ENCODE results near the gene TGFBR1.
A peak's percentile ranks its signal among the peaks of the same experiment; 100 is the strongest.

The TGFBR1 gene

DNA sequence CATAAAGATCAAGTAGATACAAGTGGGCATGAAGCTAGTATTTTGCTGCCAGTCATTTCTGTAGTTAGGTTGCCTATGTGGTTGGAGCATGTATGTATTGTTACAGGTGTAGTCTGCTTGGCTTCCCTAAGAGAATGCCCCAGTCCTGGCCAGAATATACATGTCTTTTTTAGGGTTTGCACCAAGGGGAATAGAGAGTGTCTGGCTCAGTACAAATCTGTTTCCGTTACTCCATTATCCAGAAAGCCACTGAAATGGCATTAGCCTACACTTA lies 23.2 kb downstream of the TGFBR1 start:
- H3K4me1 Mint-ChIP-seq (ENCODE audit: low read depth) = peaks cover 95% of the 10 kb centered on the region
- no peaks in the 10 kb centered on the region for H3K9me3 Mint-ChIP-seq
- no peak overlapping the region for H3K4me3 Mint-ChIP-seq
- H3K36me3 Mint-ChIP-seq (ENCODE audit: low read depth) = peaks cover 25% of the 10 kb centered on the region
- H3K27me3 Mint-ChIP-seq = no peaks in the 10 kb centered on the region
- H3K27ac Mint-ChIP-seq = peak overlapping the region; percentile 19

- Mint-ChIP-seq H3K36me3 (ENCODE audit: low read depth) (peaks cover 30% of the 10 kb centered on the region), H3K27ac (peak overlapping the region; percentile 46), H3K4me3 (no peak overlapping the region), H3K4me1 (ENCODE audit: low read depth) (peaks cover 92% of the 10 kb centered on the region), H3K9me3 (no peaks in the 10 kb centered on the region), H3K27me3 (no peaks in the 10 kb centered on the region)
Measured at GRCh38 chr9:99129091-99129490, 24.2 kb downstream of the TGFBR1 start.

DNA sequence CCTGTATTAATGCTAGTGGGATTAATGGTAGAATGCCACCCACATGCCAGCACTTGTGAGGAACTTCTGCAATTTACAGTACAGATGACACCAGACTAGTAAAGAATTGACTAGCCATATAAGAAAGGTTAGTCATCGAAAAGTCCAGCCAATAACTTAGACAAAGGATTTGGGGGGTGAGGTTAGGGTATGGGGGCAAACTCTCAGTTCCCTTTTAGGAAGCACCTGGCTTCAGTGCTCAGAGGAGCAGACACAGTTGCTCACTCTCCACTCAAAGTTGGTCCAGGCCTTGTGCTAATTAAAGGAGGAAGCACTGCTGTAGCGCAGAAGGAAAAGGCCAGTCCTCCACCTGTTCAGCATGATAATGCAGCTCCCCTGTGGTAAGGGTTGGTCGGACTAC lies 25.2 kb downstream of the TGFBR1 start:
- Mint-ChIP-seq H3K27ac (peak overlapping the region; percentile 13), H3K4me3 (no peak overlapping the region), H3K4me1 (ENCODE audit: low read depth) (peaks cover 92% of the 10 kb centered on the region)

GRCh38 chr9:99133145-99133544 lies 28.2 kb downstream of the TGFBR1 start:
- Mint-ChIP-seq H3K9me3 (no peaks in the 10 kb centered on the region), H3K4me3 (no peak overlapping the region), H3K27ac (no peak overlapping the region), H3K36me3 (ENCODE audit: low read depth) (peaks cover 38% of the 10 kb centered on the region), H3K27me3 (no peaks in the 10 kb centered on the region), H3K4me1 (ENCODE audit: low read depth) (peaks cover 91% of the 10 kb centered on the region)

More for the DNA sequence above, 25.2 kb downstream of the TGFBR1 start:
- Mint-ChIP-seq H3K9me3 (no peaks in the 10 kb centered on the region), H3K36me3 (ENCODE audit: low read depth) (peaks cover 34% of the 10 kb centered on the region), H3K27me3 (no peaks in the 10 kb centered on the region)

GRCh38 chr9:99134893-99135341 lies 30.0 kb downstream of the TGFBR1 start:
- Mint-ChIP-seq H3K27ac (peak overlapping the region; percentile 82), H3K4me1 (ENCODE audit: low read depth) (peaks cover 82% of the 10 kb centered on the region), H3K27me3 (no peaks in the 10 kb centered on the region), H3K36me3 (ENCODE audit: low read depth) (peaks cover 45% of the 10 kb centered on the region), H3K4me3 (peak overlapping the region; percentile 54), H3K9me3 (no peaks in the 10 kb centered on the region)

DNA sequence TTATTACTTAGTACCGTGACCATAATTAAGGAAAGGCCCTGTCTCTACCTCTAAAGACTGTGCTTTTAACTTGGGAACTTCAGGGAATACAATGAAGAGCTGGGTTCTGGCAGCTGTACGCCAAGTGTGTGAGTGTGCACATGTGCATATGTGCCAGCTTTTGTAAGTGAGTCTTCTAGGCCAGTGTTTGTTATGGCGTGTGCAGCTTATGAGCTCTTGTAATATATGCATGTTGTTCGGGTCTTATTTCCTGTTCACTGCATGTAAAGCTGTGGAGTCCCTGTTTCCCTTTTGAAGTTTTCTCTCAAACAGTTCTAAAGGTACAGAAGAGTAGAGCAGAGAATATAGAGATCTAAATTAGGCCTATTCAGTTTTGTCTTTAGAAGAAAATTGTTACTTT lies 30.5 kb downstream of the TGFBR1 start:
- peaks cover 79% of the 10 kb centered on the region for H3K4me1 Mint-ChIP-seq (ENCODE audit: low read depth)
- no peaks in the 10 kb centered on the region for H3K9me3 Mint-ChIP-seq
- peak overlapping the region; percentile 54 for H3K4me3 Mint-ChIP-seq
- peaks cover 47% of the 10 kb centered on the region for H3K36me3 Mint-ChIP-seq (ENCODE audit: low read depth)
- H3K27ac Mint-ChIP-seq = peak overlapping the region; percentile 82
- H3K27me3 Mint-ChIP-seq = no peaks in the 10 kb centered on the region

DNA sequence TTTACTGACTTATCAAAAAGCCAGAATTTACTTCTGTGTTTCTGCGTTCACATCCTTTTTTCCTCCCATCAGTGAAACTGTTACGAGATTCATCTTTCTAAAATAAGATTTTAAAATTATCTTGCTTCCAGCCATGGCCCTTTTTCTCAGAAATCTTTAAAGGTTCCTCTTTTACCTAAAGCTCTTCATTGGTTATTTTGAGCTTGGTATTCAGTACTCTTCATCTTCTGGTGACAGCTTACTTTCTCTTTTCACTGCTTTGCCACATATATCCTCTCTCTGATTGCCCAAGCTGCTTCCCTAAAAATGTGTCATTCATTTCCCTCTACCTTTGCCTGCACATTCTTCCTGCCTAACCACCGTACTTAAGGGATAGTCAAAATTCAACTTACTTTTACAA lies 32.3 kb downstream of the TGFBR1 start:
- Mint-ChIP-seq H3K9me3 (no peaks in the 10 kb centered on the region), H3K27me3 (no peaks in the 10 kb centered on the region), H3K36me3 (ENCODE audit: low read depth) (peaks cover 46% of the 10 kb centered on the region), H3K4me3 (peak overlapping the region; percentile 0), H3K27ac (peak overlapping the region; percentile 64), H3K4me1 (ENCODE audit: low read depth) (peaks cover 68% of the 10 kb centered on the region)

DNA sequence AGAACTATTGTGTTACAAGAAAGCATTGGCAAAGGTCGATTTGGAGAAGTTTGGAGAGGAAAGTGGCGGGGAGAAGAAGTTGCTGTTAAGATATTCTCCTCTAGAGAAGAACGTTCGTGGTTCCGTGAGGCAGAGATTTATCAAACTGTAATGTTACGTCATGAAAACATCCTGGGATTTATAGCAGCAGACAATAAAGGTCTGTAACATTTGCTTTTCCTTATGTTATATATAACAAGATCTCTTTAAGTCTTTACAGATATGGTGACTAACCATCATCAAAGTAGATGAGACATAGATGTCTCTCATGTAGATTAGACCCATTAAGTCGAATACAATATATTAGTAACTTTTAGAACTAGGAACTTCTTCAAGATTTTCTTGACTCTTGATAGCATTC lies 33.0 kb downstream of the TGFBR1 start:
- H3K36me3 Mint-ChIP-seq (ENCODE audit: low read depth) = peaks cover 42% of the 10 kb centered on the region
- no peak overlapping the region for H3K4me3 Mint-ChIP-seq
- H3K27ac Mint-ChIP-seq = no peak overlapping the region
- no peaks in the 10 kb centered on the region for H3K27me3 Mint-ChIP-seq
- H3K4me1 Mint-ChIP-seq (ENCODE audit: low read depth) = peaks cover 62% of the 10 kb centered on the region
- no peaks in the 10 kb centered on the region for H3K9me3 Mint-ChIP-seq

DNA sequence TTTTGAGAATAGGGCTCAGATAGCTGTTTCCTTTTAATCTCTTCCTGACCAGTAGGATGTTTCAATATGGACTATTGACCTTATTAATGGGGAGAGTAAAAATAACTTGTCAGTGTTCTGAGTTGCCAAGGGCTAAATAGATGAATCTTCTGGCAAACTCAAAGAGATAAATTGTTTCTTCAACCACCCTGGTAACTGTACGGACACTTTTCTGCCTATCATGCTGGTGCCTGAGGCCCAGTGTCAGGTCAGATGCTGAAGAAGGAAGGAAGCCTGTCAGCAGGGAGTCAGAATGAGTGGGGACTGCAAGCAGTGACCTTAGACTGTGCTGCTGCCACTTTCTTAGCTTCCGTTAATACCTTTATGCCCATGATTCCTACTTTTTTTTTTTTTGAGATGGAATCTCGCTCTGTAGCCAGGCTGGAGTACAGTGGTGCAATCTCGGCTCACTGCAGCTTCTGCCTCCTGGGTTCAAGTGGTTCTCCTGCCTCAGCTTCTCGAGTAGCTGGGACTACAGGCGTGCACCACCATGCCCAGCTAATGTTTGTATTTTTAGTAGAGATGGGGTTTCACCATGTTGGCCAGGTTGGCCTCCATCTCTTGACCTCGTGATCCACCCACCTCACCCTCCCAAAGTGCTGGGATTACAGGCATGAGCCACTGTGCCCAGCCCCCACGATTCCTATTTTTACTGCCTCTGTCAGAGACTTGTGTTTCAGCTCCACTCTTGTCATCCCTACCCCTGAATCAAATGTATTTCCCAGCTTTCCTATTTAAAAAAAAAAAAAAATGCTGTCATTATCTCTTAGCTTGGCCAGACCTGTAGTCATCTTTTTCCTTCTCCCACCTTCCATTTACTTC lies 33.7 kb downstream of the TGFBR1 start:
- H3K4me3 Mint-ChIP-seq = no peak overlapping the region
- H3K9me3 Mint-ChIP-seq = no peaks in the 10 kb centered on the region
- peaks cover 54% of the 10 kb centered on the region for H3K4me1 Mint-ChIP-seq (ENCODE audit: low read depth)
- peak overlapping the region; percentile 45 for H3K27ac Mint-ChIP-seq
- peaks cover 39% of the 10 kb centered on the region for H3K36me3 Mint-ChIP-seq (ENCODE audit: low read depth)
- no peaks in the 10 kb centered on the region for H3K27me3 Mint-ChIP-seq

- Mint-ChIP-seq H3K4me3 (no peak overlapping the region), H3K9me3 (no peaks in the 10 kb centered on the region), H3K27me3 (no peaks in the 10 kb centered on the region), H3K36me3 (ENCODE audit: low read depth) (peaks cover 45% of the 10 kb centered on the region), H3K4me1 (ENCODE audit: low read depth) (peaks cover 45% of the 10 kb centered on the region), H3K27ac (no peak overlapping the region)
Measured at GRCh38 chr9:99139868-99140267, 35.0 kb downstream of the TGFBR1 start.

GRCh38 chr9:99140685-99141314 lies 35.9 kb downstream of the TGFBR1 start:
- H3K4me3 Mint-ChIP-seq = no peak overlapping the region
- peaks cover 54% of the 10 kb centered on the region for H3K36me3 Mint-ChIP-seq (ENCODE audit: low read depth)
- H3K27ac Mint-ChIP-seq = peak overlapping the region; percentile 22
- peaks cover 36% of the 10 kb centered on the region for H3K4me1 Mint-ChIP-seq (ENCODE audit: low read depth)
- H3K27me3 Mint-ChIP-seq = no peaks in the 10 kb centered on the region
- no peaks in the 10 kb centered on the region for H3K9me3 Mint-ChIP-seq

DNA sequence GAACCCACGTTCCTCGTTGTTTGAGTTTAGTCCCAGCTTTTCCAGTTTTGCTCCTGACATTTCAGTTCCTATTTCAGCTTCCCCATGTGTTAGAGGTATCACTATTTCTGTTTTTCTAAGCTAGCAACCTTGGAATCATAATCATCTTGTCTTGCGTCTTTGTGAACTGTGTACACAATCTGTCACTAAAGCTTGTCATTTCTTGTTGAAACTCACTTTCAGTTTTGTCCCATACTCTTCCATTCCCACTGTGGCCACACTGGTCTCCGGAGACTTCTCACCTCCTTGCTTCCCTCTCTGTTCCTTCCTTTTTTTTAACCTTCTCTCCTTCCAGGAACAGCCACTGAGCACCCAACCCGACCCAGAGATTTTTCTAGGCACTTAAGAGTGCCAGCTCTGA lies 36.9 kb downstream of the TGFBR1 start:
- no peaks in the 10 kb centered on the region for H3K9me3 Mint-ChIP-seq
- no peak overlapping the region for H3K27ac Mint-ChIP-seq
- peaks cover 63% of the 10 kb centered on the region for H3K36me3 Mint-ChIP-seq (ENCODE audit: low read depth)
- H3K27me3 Mint-ChIP-seq = no peaks in the 10 kb centered on the region
- no peak overlapping the region for H3K4me3 Mint-ChIP-seq
- H3K4me1 Mint-ChIP-seq (ENCODE audit: low read depth) = peaks cover 26% of the 10 kb centered on the region

DNA sequence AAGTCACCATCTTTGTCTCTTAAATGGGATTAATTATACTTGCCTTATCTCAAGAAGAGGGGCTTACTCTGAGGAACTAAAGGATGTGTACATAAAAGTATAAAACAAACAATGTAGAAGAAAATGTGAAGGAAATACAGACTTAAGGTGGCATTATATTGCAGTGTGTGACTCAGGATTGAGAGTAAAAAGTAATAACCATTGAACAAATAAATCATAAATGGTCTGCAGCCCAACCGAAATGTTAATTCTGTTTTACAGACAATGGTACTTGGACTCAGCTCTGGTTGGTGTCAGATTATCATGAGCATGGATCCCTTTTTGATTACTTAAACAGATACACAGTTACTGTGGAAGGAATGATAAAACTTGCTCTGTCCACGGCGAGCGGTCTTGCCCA lies 37.4 kb downstream of the TGFBR1 start:
- Mint-ChIP-seq H3K4me1 (ENCODE audit: low read depth) (peaks cover 25% of the 10 kb centered on the region), H3K27ac (no peak overlapping the region), H3K9me3 (no peaks in the 10 kb centered on the region), H3K36me3 (ENCODE audit: low read depth) (peaks cover 66% of the 10 kb centered on the region), H3K4me3 (no peak overlapping the region), H3K27me3 (no peaks in the 10 kb centered on the region)

DNA sequence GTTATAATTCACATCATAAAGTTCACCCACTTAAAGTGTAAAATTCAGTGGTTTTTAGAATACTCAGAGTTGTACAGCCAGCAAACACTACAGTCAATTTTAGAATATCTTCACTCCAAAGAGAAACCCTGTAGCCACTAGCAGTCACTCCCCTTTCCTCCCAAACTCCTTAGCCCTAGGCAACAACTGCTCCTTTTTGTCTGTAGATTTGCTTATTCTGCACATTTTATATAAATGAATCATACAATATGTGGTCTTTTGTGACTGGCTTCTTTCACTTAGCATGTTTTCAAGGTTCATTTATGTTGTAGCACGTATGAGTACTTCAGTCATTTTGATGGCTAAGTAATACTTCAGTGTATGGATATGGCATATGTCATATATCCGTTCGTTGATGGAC lies 38.7 kb downstream of the TGFBR1 start:
- Mint-ChIP-seq H3K4me3 (no peak overlapping the region), H3K4me1 (ENCODE audit: low read depth) (peaks cover 23% of the 10 kb centered on the region), H3K9me3 (no peaks in the 10 kb centered on the region), H3K27ac (no peak overlapping the region), H3K36me3 (ENCODE audit: low read depth) (peaks cover 71% of the 10 kb centered on the region), H3K27me3 (no peaks in the 10 kb centered on the region)

GRCh38 chr9:99144966-99145365 lies 40.1 kb downstream of the TGFBR1 start:
- no peak overlapping the region for H3K4me3 Mint-ChIP-seq
- H3K27me3 Mint-ChIP-seq = no peaks in the 10 kb centered on the region
- H3K36me3 Mint-ChIP-seq (ENCODE audit: low read depth) = peaks cover 72% of the 10 kb centered on the region
- peaks cover 28% of the 10 kb centered on the region for H3K4me1 Mint-ChIP-seq (ENCODE audit: low read depth)
- H3K9me3 Mint-ChIP-seq = no peaks in the 10 kb centered on the region
- no peak overlapping the region for H3K27ac Mint-ChIP-seq

Measured in stimulated activated naive CD8-positive, alpha-beta T cell treated with anti-CD3 and anti-CD28 coated beads, Interleukin-15, Interleukin-2, amounts not matched to agents 100 ng/mL and 50 ng/mL, for 24 hours (primary cell).